Activated CD8-positive, alpha-beta T cell treated with anti-CD3 and anti-CD28 coated beads for 36 hours (primary cell): ENCODE results near the gene MYCL. TPM values are rescaled to one million over a fixed set of nuclear protein-coding genes. Genes with fewer than 3 reads are reported as not detected.
"Not testable (repeated sequence)": the region's sequence is repeated elsewhere in the genome, so short reads cannot be mapped to it uniquely, and the experiment has no call there.

Experiments
- ATAC-seq: fragments of 200-7000 bp; cut with Tn5 transposase; one replicate; pipeline ENCODE4 v1.10.0; 2021; ENCODE audit warnings: mild to moderate bottlenecking, moderate library complexity
- CTCF ChIA-PET: fragments of 350-600 bp; sonication (Branson Sonifier 250); formaldehyde crosslinking; loops from one replicate; lab custom pipeline; 2021; ENCODE audit warnings: antibody characterized with exemption; lab: Charles Lee
- POLR2A ChIA-PET: fragments of 350-600 bp; sonication (Branson Sonifier 250); formaldehyde crosslinking; loops from one replicate; lab custom pipeline; 2021; ENCODE audit warnings: antibody characterized with exemption; lab: Charles Lee
- DNase-seq: peaks from one replicate; pipeline ENCODE4 v3.0.0-alpha.2; 2020
- H3K27ac Mint-ChIP-seq: one replicate; pipeline ENCODE4 v1.8.0; 2021; ENCODE audit warnings: mild to moderate bottlenecking, mixed read lengths
- H3K27me3 Mint-ChIP-seq: one replicate; pipeline ENCODE4 v1.8.0; 2021; ENCODE audit warnings: mixed read lengths
- H3K36me3 Mint-ChIP-seq: one replicate; pipeline ENCODE4 v1.8.0; 2021; ENCODE audit warnings: low read depth, mixed read lengths
- H3K4me1 Mint-ChIP-seq: one replicate; pipeline ENCODE4 v1.8.0; 2021; ENCODE audit warnings: low read depth, mixed read lengths
- H3K4me3 Mint-ChIP-seq: one replicate; pipeline ENCODE4 v1.8.0; 2021; ENCODE audit warnings: mild to moderate bottlenecking, moderate library complexity, mixed read lengths
- H3K9me3 Mint-ChIP-seq: one replicate; pipeline ENCODE4 v1.8.0; 2021; ENCODE audit warnings: mixed read lengths
- CTCF ChIP-seq: fragments of 200-600 bp; IDR thresholded peaks from one replicate; pipeline ENCODE4 v1.8.0; 2022; ENCODE audit warnings: antibody characterized with exemption, mild to moderate bottlenecking
- intact Hi-C: fragments of 100-400 bp; cut with micrococcal nuclease; formaldehyde crosslinking; loops from one replicate; pipeline ENCODE4 v1.10.0; 2022
- total RNA-seq, 2 experiments: library from RNA; stranded (reverse); gene quantifications; one replicate each; pipeline ENCODE4 v1.2.3, GENCODE V29; 2021

Gene MYCL
- total RNA-seq, 2 experiments from 2014 or later, result 0.13 to 0.20 TPM

- H3K4me3 Mint-ChIP-seq, result no peak overlapping the region
- DNase-seq (no peak), ATAC-seq (no peak)
- no peak for TF ChIP-seq CTCF
- no peaks in the 10 kb centered on the region for H3K36me3 Mint-ChIP-seq
- H3K27me3 Mint-ChIP-seq, result no peaks in the 10 kb centered on the region
- intact Hi-C loops, result loop anchor here (10.0 kb wide), 1 partner anchor 113 kb away; no protein-coding TSS in a partner anchor
- H3K4me1 Mint-ChIP-seq, result no peaks in the 10 kb centered on the region
- H3K9me3 Mint-ChIP-seq, result no peaks in the 10 kb centered on the region
- ChIA-PET CTCF (interaction anchor here (1.3 to 14.2 kb wide), 3 partner anchors 52 to 111 kb away, joined by 3 to 293 read pairs (median 4); no protein-coding TSS in a partner anchor), POLR2A (no interaction called here)
- H3K27ac Mint-ChIP-seq, result no peak overlapping the region
These were observed 20.6 kb upstream of the MYCL start for GRCh38 chr1:39922251-39922688.

- ChIA-PET CTCF (interaction anchor here (0.6 to 14.2 kb wide), 49 partner anchors 8 to 419 kb away, joined by 3 to 293 read pairs (median 6); partner anchors contain the start of genes CAP1, MFSD2A and MYCL), POLR2A (interaction anchor here (0.7 to 1.0 kb wide), 4 partner anchors 46 to 56 kb away, joined by 3 to 5 read pairs (median 3); no protein-coding TSS in a partner anchor)
- peak; percentile 100 for ATAC-seq
- DNase-seq, result peak; percentile 73
- Mint-ChIP-seq H3K27me3 (no peaks in the 10 kb centered on the region), H3K27ac (no peak overlapping the region), H3K4me3 (no peak overlapping the region), H3K36me3 (no peaks in the 10 kb centered on the region), H3K4me1 (no peaks in the 10 kb centered on the region), H3K9me3 (no peaks in the 10 kb centered on the region)
- peak; percentile 69 for TF ChIP-seq CTCF
- intact Hi-C loops, result loop anchor here (2.0 kb wide), 1 partner anchor 53 kb away; no protein-coding TSS in a partner anchor
These were observed 17.8 kb upstream of the MYCL start for GRCh38 chr1:39919545-39919944.

GRCh38 chr1:39917825-39918224 lies 16.1 kb upstream of the MYCL start:
- no peak for ATAC-seq
- no peaks in the 10 kb centered on the region for H3K27me3 Mint-ChIP-seq
- intact Hi-C loops, result loop anchor here (2.0 kb wide), 1 partner anchor 55 kb away; no protein-coding TSS in a partner anchor

GRCh38 chr1:39915499-39916129 lies 13.9 kb upstream of the MYCL start:
- Mint-ChIP-seq H3K9me3 (no peaks in the 10 kb centered on the region), H3K36me3 (no peaks in the 10 kb centered on the region), H3K27me3 (peaks cover 3% of the 10 kb centered on the region), H3K4me1 (no peaks in the 10 kb centered on the region), H3K27ac (no peak overlapping the region), H3K4me3 (no peak overlapping the region)
- no peak for TF ChIP-seq CTCF
- ChIA-PET POLR2A (interaction anchor here (1.3 kb wide), 1 partner anchor 52 kb away, joined by 4 read pairs; no protein-coding TSS in a partner anchor), CTCF (interaction anchor here (0.6 to 14.2 kb wide), 8 partner anchors 10 to 152 kb away, joined by 3 to 293 read pairs (median 3); partner anchors contain the start of gene MYCL)
- intact Hi-C loops, result no loop called here
- ATAC-seq (no peak), DNase-seq (no peak)

More at GRCh38 chr1:39917825-39918224, 16.1 kb upstream of the MYCL start:
- CTCF ChIA-PET, result interaction anchor here (3.9 to 14.2 kb wide), 2 partner anchors 17 to 57 kb away, joined by 28 to 293 read pairs; partner anchors contain the start of gene MYCL
- Mint-ChIP-seq H3K27ac (no peak overlapping the region), H3K36me3 (no peaks in the 10 kb centered on the region), H3K9me3 (no peaks in the 10 kb centered on the region), H3K4me3 (no peak overlapping the region), H3K4me1 (no peaks in the 10 kb centered on the region)
- no peak for DNase-seq
- POLR2A ChIA-PET, result no interaction called here
- TF ChIP-seq CTCF, result no peak

GRCh38 chr1:39913136-39913535 lies 11.4 kb upstream of the MYCL start:
- DNase-seq, intact Hi-C loops, H3K27me3 Mint-ChIP-seq, H3K27ac Mint-ChIP-seq, POLR2A ChIA-PET, H3K36me3 Mint-ChIP-seq, ATAC-seq, H3K4me1 Mint-ChIP-seq, H3K9me3 Mint-ChIP-seq, H3K4me3 Mint-ChIP-seq, CTCF ChIA-PET: not testable (repeated sequence)
